H1 (cell line): ENCODE results near the gene SEH1L. TPM values are rescaled to one million over a fixed set of nuclear protein-coding genes. Genes with fewer than 3 reads are reported as not detected.

Experiments used
- CTCF ChIA-PET: fragments of 300-600 bp; sonication (Branson Sonifier 250); formaldehyde crosslinking; loops from one replicate; lab custom pipeline; 2021; ENCODE audit not compliant: partially characterized antibody; lab: Charles Lee
- POLR2A ChIA-PET: fragments of 300-600 bp; sonication (Branson Sonifier 250); formaldehyde crosslinking; loops from one replicate; lab custom pipeline; 2021; ENCODE audit warnings: inconsistent platforms; ENCODE audit not compliant: partially characterized antibody; lab: Charles Lee
- DNase-seq, 2 experiments: peaks; one replicate each; pipeline versions ENCODE4 v3.0.0 to v3.0.0-alpha.2; 2010 to 2022; ENCODE audit warnings: low spot score in 2 of 2, low read depth in 1 of 2, mixed read lengths in 1 of 2
- FAIRE-seq: peaks from 2 replicates; lab custom pipeline; 2011; peaks lifted over from hg19 to GRCh38; lab: Jason Lieb, UNC
- H2AFZ ChIP-seq: 2 replicates; pipeline ENCODE4 v1.8.1; 2012; ENCODE audit warnings: low read length, inconsistent platforms
- H2AK5ac ChIP-seq: 2 replicates; pipeline ENCODE4 v1.6.1; 2013; ENCODE audit warnings: low read depth, low read length
- H2BK120ac ChIP-seq: replicated peaks from 2 replicates; pipeline ENCODE3; 2013; ENCODE audit warnings: low read depth, low read length, inconsistent platforms
- H2BK12ac ChIP-seq: 2 replicates; pipeline ENCODE4 v1.6.1; 2013; ENCODE audit warnings: low read depth, low read length
- H2BK15ac ChIP-seq: 2 replicates; pipeline ENCODE4 v1.6.1; 2013; ENCODE audit warnings: low read length
- H2BK20ac ChIP-seq: 2 replicates; pipeline ENCODE4 v1.6.1; 2013; ENCODE audit warnings: low read length
- H2BK5ac ChIP-seq: 2 replicates; pipeline ENCODE4 v1.6.1; 2013; ENCODE audit warnings: low read depth, low read length
- H3K14ac ChIP-seq: 2 replicates; pipeline ENCODE4 v1.6.1; 2013; ENCODE audit warnings: inconsistent platforms; ENCODE audit not compliant: insufficient read length
- H3K18ac ChIP-seq: 2 replicates; pipeline ENCODE4 v1.6.1; 2013; ENCODE audit warnings: low read length; ENCODE audit errors: extremely low read depth
- H3K23ac ChIP-seq: 2 replicates; pipeline ENCODE4 v1.6.1; 2013; ENCODE audit warnings: inconsistent platforms; ENCODE audit not compliant: insufficient read length
- H3K23me2 ChIP-seq: 2 replicates; pipeline ENCODE4 v1.6.1; 2013; ENCODE audit warnings: low read depth, low read length
- H3K27ac ChIP-seq: 2 replicates; pipeline ENCODE4 v1.6.1; 2011; ENCODE audit warnings: low read depth, low read length, inconsistent platforms
- H3K27me3 ChIP-seq, 4 experiments: replicated peaks in 1 of 4; 1 replicate in 1 of 4; 2 replicates in 3 of 4; pipeline versions ENCODE4 v1.6.1 to v1.8.1; 2011 to 2013; ENCODE audit warnings: low read length in 3 of 4, mild to moderate bottlenecking in 3 of 4, inconsistent platforms in 2 of 4, mixed read lengths in 2 of 4, moderate library complexity in 1 of 4; ENCODE audit not compliant: control insufficient read depth in 3 of 4, insufficient read depth in 3 of 4; ENCODE audit errors: extremely low read depth in 1 of 4
- H3K36me3 ChIP-seq, 4 experiments: 2 replicates each; pipeline versions ENCODE4 v1.6.1 to v1.8.1; 2011 to 2013; ENCODE audit warnings: mild to moderate bottlenecking in 4 of 4, low read length in 3 of 4, moderate library complexity in 2 of 4, control low read depth in 1 of 4, inconsistent platforms in 1 of 4; ENCODE audit not compliant: insufficient read depth in 4 of 4, control insufficient read depth in 2 of 4
- H3K4ac ChIP-seq: replicated peaks from 2 replicates; pipeline ENCODE3; 2013; ENCODE audit warnings: low read length, low read depth, mixed read lengths, inconsistent platforms; ENCODE audit not compliant: insufficient read length
- H3K4me1 ChIP-seq, 4 experiments: replicated peaks in 1 of 4; 1 replicate in 1 of 4; 2 replicates in 3 of 4; pipeline versions ENCODE4 v1.6.1 to v1.8.1; 2011 to 2013; ENCODE audit warnings: low read length in 3 of 4, inconsistent platforms in 2 of 4, mixed read lengths in 1 of 4; ENCODE audit not compliant: insufficient read depth in 4 of 4, control insufficient read depth in 3 of 4
- H3K4me2 ChIP-seq, 2 experiments: 2 replicates each; pipeline versions ENCODE4 v1.6.1 to v1.8.1; 2011 to 2013; ENCODE audit warnings: low read depth in 2 of 2, low read length in 2 of 2, control low read depth in 1 of 2, inconsistent platforms in 1 of 2, mild to moderate bottlenecking in 1 of 2; ENCODE audit not compliant: insufficient read depth in 1 of 2
- H3K4me3 ChIP-seq, 4 experiments: fragments of 200-600, 300-600 bp in 1 of 4; sonication (generic), shearing (Covaris generic), sonication (Bioruptor Twin) in 1 of 4; 2 replicates each; pipeline versions ENCODE4 v1.5.1 to v1.8.1; 2011 to 2016; ENCODE audit warnings: low read length in 4 of 4, low read depth in 3 of 4, control low read depth in 2 of 4, inconsistent platforms in 2 of 4, mild to moderate bottlenecking in 2 of 4, mixed read lengths in 1 of 4, moderate library complexity in 1 of 4; ENCODE audit not compliant: insufficient read depth in 2 of 4; ENCODE audit errors: extremely low read depth in 1 of 4
- H3K56ac ChIP-seq: replicated peaks from 2 replicates; pipeline ENCODE3; 2013; ENCODE audit warnings: low read depth, mild to moderate bottlenecking, mixed read lengths, low read length, inconsistent platforms; ENCODE audit not compliant: insufficient read length
- H3K79me1 ChIP-seq: 2 replicates; pipeline ENCODE4 v1.6.1; 2013; ENCODE audit warnings: low read depth, low read length, control low read depth
- H3K79me2 ChIP-seq, 2 experiments: 2 replicates each; pipeline versions ENCODE4 v1.6.1 to v1.8.1; 2012 to 2013; ENCODE audit warnings: low read length in 2 of 2, mild to moderate bottlenecking in 2 of 2, inconsistent platforms in 1 of 2; ENCODE audit not compliant: insufficient read depth in 2 of 2, control insufficient read depth in 1 of 2
- H3K9ac ChIP-seq, 4 experiments: replicated peaks in 1 of 4; 1 replicate in 1 of 4; 2 replicates in 3 of 4; pipeline versions ENCODE4 v1.6.1 to v1.8.1; 2011 to 2013; ENCODE audit warnings: low read depth in 3 of 4, low read length in 3 of 4, control low read depth in 2 of 4, mild to moderate bottlenecking in 2 of 4, moderate library complexity in 2 of 4, inconsistent platforms in 1 of 4; ENCODE audit errors: extremely low read depth in 1 of 4
- H3K9me3 ChIP-seq, 2 experiments: 2 replicates each; pipeline versions ENCODE4 v1.6.1 to v1.8.1; 2012 to 2013; ENCODE audit warnings: mild to moderate bottlenecking in 2 of 2, moderate library complexity in 2 of 2, control low read depth in 1 of 2, inconsistent platforms in 1 of 2, low read depth in 1 of 2, low read length in 1 of 2, mixed read lengths in 1 of 2; ENCODE audit not compliant: insufficient read depth in 2 of 2
- H4K20me1 ChIP-seq, 2 experiments: replicated peaks in 1 of 2; 2 replicates each; pipeline versions ENCODE3 to v1.8.1; 2011 to 2013; ENCODE audit warnings: inconsistent platforms in 2 of 2, low read length in 2 of 2, mild to moderate bottlenecking in 1 of 2; ENCODE audit not compliant: insufficient read depth in 2 of 2, control insufficient read depth in 1 of 2
- H4K5ac ChIP-seq: 2 replicates; pipeline ENCODE4 v1.6.1; 2013; ENCODE audit warnings: low read length, low read depth, mixed read lengths, inconsistent platforms; ENCODE audit not compliant: insufficient read length
- H4K8ac ChIP-seq: 2 replicates; pipeline ENCODE4 v1.8.0; 2013; ENCODE audit warnings: mild to moderate bottlenecking, moderate library complexity, low read length, inconsistent platforms; ENCODE audit not compliant: insufficient read depth; ENCODE audit errors: extremely low read depth
- H4K91ac ChIP-seq: replicated peaks from 2 replicates; pipeline ENCODE3; 2013; ENCODE audit warnings: low read length, mixed read lengths, inconsistent platforms; ENCODE audit not compliant: insufficient read length
- EZH2 ChIP-seq: fragments of 200-600 bp; sonication (generic); IDR thresholded peaks from 2 replicates; pipeline ENCODE4 v1.7.1; 2012; ENCODE audit warnings: low read depth, mild to moderate bottlenecking, moderate library complexity, low read length, inconsistent platforms; ENCODE audit not compliant: severe bottlenecking
- SIX5 ChIP-seq: IDR thresholded peaks from 2 replicates; pipeline ENCODE4 v1.6.1; 2011; ENCODE audit warnings: mild to moderate bottlenecking, low read depth, low read length
- SP1 ChIP-seq: IDR thresholded peaks from 2 replicates; pipeline ENCODE4 v1.6.1; 2011; ENCODE audit warnings: low read depth, low read length
- SP2 ChIP-seq: IDR thresholded peaks from 2 replicates; pipeline ENCODE4 v1.6.1; 2012; ENCODE audit warnings: mild to moderate bottlenecking, low read length, inconsistent platforms
- SP4 ChIP-seq: IDR thresholded peaks from 2 replicates; pipeline ENCODE4 v1.6.1; 2012; ENCODE audit warnings: low read length, inconsistent platforms
- SRF ChIP-seq: IDR thresholded peaks from 2 replicates; pipeline ENCODE4 v1.6.1; 2011; ENCODE audit warnings: mild to moderate bottlenecking, low read depth, low read length, moderate library complexity
- TAF7 ChIP-seq: optimal IDR thresholded peaks from 2 replicates; pipeline ENCODE3; 2011; ENCODE audit warnings: low read depth, mild to moderate bottlenecking, inconsistent platforms, low read length, moderate library complexity, borderline replicate concordance
- TCF12 ChIP-seq: IDR thresholded peaks from 2 replicates; pipeline ENCODE4 v1.6.1; 2011; ENCODE audit warnings: low read depth, mild to moderate bottlenecking, low read length
- USF2 ChIP-seq: IDR thresholded peaks from 2 replicates; pipeline ENCODE4 v1.6.1; 2011; ENCODE audit warnings: low read length, improper control_type of control experiment
- ZNF274 ChIP-seq: IDR thresholded peaks from 2 replicates; pipeline ENCODE4 v1.7.0; 2012; ENCODE audit warnings: low read length, borderline replicate concordance; ENCODE audit errors: extremely low read depth
- WGBS, 2 experiments: shearing (Covaris generic) in 1 of 2; methylation state at CpG; one replicate each; pipeline versions ENCODE4 v1.1.6 to v1.1.7; 2013 to 2015; ENCODE audit warnings: low lambda C conversion rate in 2 of 2, mixed read lengths in 2 of 2, inconsistent platforms in 1 of 2, low coverage in 1 of 2, missing lambda C conversion rate in 1 of 2; ENCODE audit not compliant: insufficient replicate concordance in 2 of 2, insufficient coverage in 1 of 2, insufficient read length in 1 of 2; ENCODE audit errors: extremely low coverage in 1 of 2, missing lambda C conversion rate in 1 of 2; 5-methylcytosine and 5-hydroxymethylcytosine counted together
- polyA plus RNA-seq, 7 experiments: library from polyadenylated mRNA; depleted of rRNA in 3 of 7; stranded (reverse) in 5 of 7; unstranded in 2 of 7; fragments of >200 nt in 5 of 7; fragments of 200-250 nt in 2 of 7; gene quantifications; 1 replicate in 5 of 7; 2 replicates in 1 of 7; 4 replicates in 1 of 7; pipeline versions ENCODE4 v1.2.1 to v1.2.3, GENCODE V29; 2011 to 2013; ENCODE audit warnings: missing spikeins in 2 of 7, mixed read lengths in 2 of 7
- total RNA-seq: library from RNA; stranded (reverse); fragmentation: NEBNext Ultra II Directional; extraction: Animal tissue kit (Norgen Biotek cat#: 25700); gene quantifications from 2 replicates; pipeline ENCODE4 v1.2.1, GENCODE V29; 2021
- TF ChIP-seq, protein P1 (sequence below), 3 experiments: IDR thresholded peaks; 1 replicate in 2 of 3; 2 replicates in 1 of 3; pipeline versions ENCODE4 v1.5.1 to v1.6.1; 2011; ENCODE audit warnings: low read length in 3 of 3, mild to moderate bottlenecking in 3 of 3, inconsistent platforms in 2 of 3, low read depth in 1 of 3, moderate library complexity in 1 of 3; ENCODE audit not compliant: insufficient read depth in 1 of 3; ENCODE audit errors: control extremely low read depth in 1 of 3

SEH1L gene
- total and polyA plus RNA-seq, 2 of the 8 experiments (the other 6 are each of a cell fraction or from before 2014, with no cell fraction given) = 41.7 to 96.7 TPM

- Histone ChIP-seq H3K4ac (no peak overlapping the region), H3K18ac (no peak overlapping the region), H4K8ac (no peak overlapping the region), H3K9ac (no peak overlapping the region), H2BK5ac (no peak overlapping the region), H4K91ac (no peak overlapping the region), H3K56ac (no peak overlapping the region), H3K36me3 (peaks cover 11 to 56% (median 24%) of the 10 kb centered on the region in 4 experiments; a peak in 7 of 8 replicates), H3K4me3 (no peak overlapping the region), H3K23me2 (no peaks in the 10 kb centered on the region), H3K14ac (no peak overlapping the region), H3K79me1 (no peaks in the 10 kb centered on the region), H3K9me3 (no peaks in the 10 kb centered on the region), H4K5ac (no peak overlapping the region), H3K27ac (no peak overlapping the region), H2BK120ac (no peak overlapping the region), H2AK5ac (no peak overlapping the region), H3K4me2 (no peak overlapping the region), H2BK15ac (no peak overlapping the region), H2BK20ac (no peak overlapping the region), H2AFZ (no peak overlapping the region), H3K23ac (no peak overlapping the region), H4K20me1 (peaks cover 0 to 4% of the 10 kb centered on the region in 2 experiments), H3K27me3 (no peaks in the 10 kb centered on the region), H3K79me2 (no peaks in the 10 kb centered on the region), H3K4me1 (no peaks in the 10 kb centered on the region), H2BK12ac (no peak overlapping the region)
- ChIA-PET CTCF (interaction anchor here (1.1 to 1.4 kb wide), 2 partner anchors 10 to 128 kb away, joined by 4 read pairs; no protein-coding TSS in a partner anchor), POLR2A (interaction anchor here (1.3 kb wide), 1 partner anchor 24 kb away, joined by 3 read pairs; the partner anchor contains the start of gene CEP192)
- DNase-seq (no peak), FAIRE-seq (no peak)
- WGBS, 2 experiments = 69% methylated on average over 4 of the region's 4 CpGs; no CpG with 5 or more reads in 1 of the 2 experiments
- no peak for TF ChIP-seq USF2
- no peak for TF ChIP-seq SIX5
- TF ChIP-seq, protein P1, sequence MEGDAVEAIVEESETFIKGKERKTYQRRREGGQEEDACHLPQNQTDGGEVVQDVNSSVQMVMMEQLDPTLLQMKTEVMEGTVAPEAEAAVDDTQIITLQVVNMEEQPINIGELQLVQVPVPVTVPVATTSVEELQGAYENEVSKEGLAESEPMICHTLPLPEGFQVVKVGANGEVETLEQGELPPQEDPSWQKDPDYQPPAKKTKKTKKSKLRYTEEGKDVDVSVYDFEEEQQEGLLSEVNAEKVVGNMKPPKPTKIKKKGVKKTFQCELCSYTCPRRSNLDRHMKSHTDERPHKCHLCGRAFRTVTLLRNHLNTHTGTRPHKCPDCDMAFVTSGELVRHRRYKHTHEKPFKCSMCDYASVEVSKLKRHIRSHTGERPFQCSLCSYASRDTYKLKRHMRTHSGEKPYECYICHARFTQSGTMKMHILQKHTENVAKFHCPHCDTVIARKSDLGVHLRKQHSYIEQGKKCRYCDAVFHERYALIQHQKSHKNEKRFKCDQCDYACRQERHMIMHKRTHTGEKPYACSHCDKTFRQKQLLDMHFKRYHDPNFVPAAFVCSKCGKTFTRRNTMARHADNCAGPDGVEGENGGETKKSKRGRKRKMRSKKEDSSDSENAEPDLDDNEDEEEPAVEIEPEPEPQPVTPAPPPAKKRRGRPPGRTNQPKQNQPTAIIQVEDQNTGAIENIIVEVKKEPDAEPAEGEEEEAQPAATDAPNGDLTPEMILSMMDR (IDR thresholded peaks at IDR 0.05; ENCODE audit: control extremely low read depth in 1 of 3, insufficient read depth in 1 of 3, low read depth in 1 of 3, low read length in 3 of 3) = no peak
- no peak for TF ChIP-seq SRF
- no peak for TF ChIP-seq TAF7
- TF ChIP-seq ZNF274 = no peak
- no peak for TF ChIP-seq SP4
- no peak for TF ChIP-seq TCF12
- TF ChIP-seq SP2 = no peak
- TF ChIP-seq EZH2 = no peak
- TF ChIP-seq SP1 = no peak
Observed at GRCh38 chr18:13014818-13015217, 67.0 kb downstream of the SEH1L start.
